CD4-positive, alpha-beta T cell (primary cell): ENCODE results near the gene SPDYE3. TPM values are rescaled to one million over a fixed set of nuclear protein-coding genes. Genes with fewer than 3 reads are reported as not detected.

Experiments
- ATAC-seq: fragments of 200-7000 bp; cut with Tn5 transposase; one replicate; pipeline ENCODE4 v1.10.0; 2022; ENCODE audit warnings: mild to moderate bottlenecking; ENCODE audit not compliant: poor library complexity
- CTCF ChIA-PET: fragments of 350-600 bp; sonication (Branson Sonifier 250); formaldehyde crosslinking; loops from one replicate; lab custom pipeline; 2021; ENCODE audit warnings: antibody characterized with exemption, inconsistent platforms; lab: Charles Lee
- POLR2A ChIA-PET: fragments of 350-600 bp; sonication (Branson Sonifier 250); formaldehyde crosslinking; loops from one replicate; lab custom pipeline; 2021; ENCODE audit warnings: antibody characterized with exemption, inconsistent platforms; lab: Charles Lee
- DNase-seq, 14 experiments: peaks; one replicate each; pipeline ENCODE4 v3.0.0-alpha.2; 2013 to 2020; ENCODE audit warnings: mixed read lengths in 2 of 14
- H3K27ac ChIP-seq, 2 donors: one replicate each; pipeline versions ENCODE4 v1.5.1 to v1.7.0; 2013; ENCODE audit warnings: low read length in 2 of 2, low read depth in 1 of 2, mild to moderate bottlenecking in 1 of 2
- H3K27me3 ChIP-seq, 2 experiments: 1 replicate in 1 of 2; 2 replicates in 1 of 2; pipeline versions ENCODE4 v1.6.1 to v1.7.0; 2013; ENCODE audit warnings: low read length in 2 of 2, control low read depth in 1 of 2, mild to moderate bottlenecking in 1 of 2, moderate library complexity in 1 of 2; ENCODE audit not compliant: insufficient read depth in 2 of 2, control insufficient read depth in 1 of 2
- H3K36me3 ChIP-seq: one replicate; pipeline ENCODE4 v1.6.1; 2013; ENCODE audit warnings: low read length, control low read depth; ENCODE audit not compliant: insufficient read depth
- H3K4me1 ChIP-seq: one replicate; pipeline ENCODE4 v1.6.1; 2013; ENCODE audit warnings: low read length, control low read depth; ENCODE audit not compliant: insufficient read depth
- H3K4me3 ChIP-seq: one replicate; pipeline ENCODE4 v1.5.1; 2013; ENCODE audit warnings: mild to moderate bottlenecking, low read length, moderate library complexity
- H3K9me3 ChIP-seq, 2 experiments: 1 replicate in 1 of 2; 2 replicates in 1 of 2; pipeline versions ENCODE4 v1.6.1 to v1.7.0; 2013; ENCODE audit warnings: low read length in 2 of 2, mild to moderate bottlenecking in 2 of 2, control low read depth in 1 of 2, moderate library complexity in 1 of 2; ENCODE audit not compliant: control insufficient read depth in 1 of 2, insufficient read depth in 1 of 2
- H3K27ac Mint-ChIP-seq: one replicate; pipeline ENCODE4 v1.8.0; 2020; ENCODE audit warnings: mixed read lengths
- H3K27me3 Mint-ChIP-seq: one replicate; pipeline ENCODE4 v1.8.0; 2021; ENCODE audit warnings: mixed read lengths
- H3K36me3 Mint-ChIP-seq: one replicate; pipeline ENCODE4 v1.8.0; 2021; ENCODE audit warnings: low read depth, mixed read lengths
- H3K4me1 Mint-ChIP-seq: one replicate; pipeline ENCODE4 v1.8.0; 2021; ENCODE audit warnings: low read depth, mixed read lengths
- H3K4me3 Mint-ChIP-seq: one replicate; pipeline ENCODE4 v1.8.0; 2020; ENCODE audit warnings: mild to moderate bottlenecking, mixed read lengths
- H3K9me3 Mint-ChIP-seq: one replicate; pipeline ENCODE4 v1.8.0; 2020; ENCODE audit warnings: mixed read lengths
- CTCF ChIP-seq: fragments of 200-600 bp; IDR thresholded peaks from one replicate; pipeline ENCODE4 v1.8.0; 2022; ENCODE audit warnings: antibody characterized with exemption, mild to moderate bottlenecking
- intact Hi-C, 2 experiments: fragments of 100-400 bp; cut with DNase I in 1 of 2; cut with micrococcal nuclease in 1 of 2; formaldehyde crosslinking; loops; one replicate each; pipeline versions ENCODE4 v1.15.1 to v1.9.0; 2023 to 2025; cut with DNase I, micrococcal nuclease
- total RNA-seq, 174 experiments: library from RNA in 2 of 174; stranded (reverse) in 2 of 174; gene quantifications; one replicate each; pipeline ENCODE4 v1.2.3 and lab custom pipeline; 2021 to 2026

The SPDYE3 gene
- total RNA-seq, 2 experiments from 2014 or later, result not detected

DNA sequence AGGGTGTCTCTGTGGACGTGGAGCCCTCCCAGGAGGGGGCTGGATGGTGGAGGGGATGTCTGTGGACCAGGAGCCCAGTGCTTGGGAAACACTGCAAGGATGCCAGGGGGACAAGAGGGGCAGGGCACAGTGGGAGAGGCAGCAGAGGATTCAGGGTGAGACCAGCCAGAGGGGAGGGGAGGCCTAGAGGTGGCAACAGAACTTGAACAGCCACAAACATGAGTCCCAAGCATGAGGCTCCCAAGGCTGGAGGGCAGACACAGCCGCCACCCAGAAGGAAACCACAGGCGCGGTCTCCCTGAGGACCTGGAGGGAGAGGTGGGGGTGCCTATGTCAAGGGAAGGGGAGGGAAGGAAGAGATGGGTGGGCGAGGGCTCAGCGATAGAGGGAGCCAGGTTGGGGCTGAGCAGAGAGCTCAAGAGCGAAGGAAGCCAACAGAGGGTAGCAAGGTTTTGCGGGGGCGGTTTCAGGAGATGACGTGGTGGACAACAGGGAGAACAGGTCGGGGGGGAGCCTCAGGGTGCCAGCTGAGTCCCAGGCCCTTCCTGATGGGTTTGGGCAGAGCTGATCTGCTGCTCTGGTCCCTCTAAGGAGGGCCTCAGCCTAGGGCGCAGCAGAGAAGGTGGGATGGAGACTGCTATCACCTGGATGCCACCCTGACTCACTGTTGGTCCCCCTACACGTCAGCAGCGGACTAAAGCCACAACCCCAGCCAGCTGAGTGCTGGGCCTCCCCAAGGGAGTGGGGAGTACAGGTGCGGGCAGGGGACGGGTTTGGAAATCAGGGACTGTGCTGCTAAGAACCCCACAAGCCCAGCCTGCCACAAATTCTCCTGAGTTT lies 59.1 kb downstream of the SPDYE3 start:
- peak; percentile 27 for ATAC-seq
- Histone ChIP-seq H3K9me3 (no peaks in the 10 kb centered on the region), H3K4me3 (no peak overlapping the region), H3K27me3 (no peaks in the 10 kb centered on the region), H3K27ac (no peak overlapping the region), H3K36me3 (peaks cover 8% of the 10 kb centered on the region), H3K4me1 (peaks cover 20% of the 10 kb centered on the region)
- H3K9me3 Mint-ChIP-seq, result no peaks in the 10 kb centered on the region
- TF ChIP-seq CTCF, result no peak
- H3K27ac Mint-ChIP-seq, result peak overlapping the region; percentile 66
- ChIA-PET CTCF (interaction anchor here (0.7 kb wide), 1 partner anchor 21 kb away, joined by 3 read pairs; no protein-coding TSS in a partner anchor), POLR2A (no interaction called here)
- H3K4me1 Mint-ChIP-seq, result peaks cover 17% of the 10 kb centered on the region
- H3K36me3 Mint-ChIP-seq, result peaks cover 44% of the 10 kb centered on the region
- no peaks in the 10 kb centered on the region for H3K27me3 Mint-ChIP-seq
- DNase-seq, result peak in 1 of 14 experiments; percentile 25
- intact Hi-C loops, result no loop called here
- H3K4me3 Mint-ChIP-seq, result no peak overlapping the region

- H3K27me3 ChIP-seq, result no peaks in the 10 kb centered on the region
- H3K4me3 Mint-ChIP-seq, result no peak overlapping the region
- no peaks in the 10 kb centered on the region for H3K27me3 Mint-ChIP-seq
- ChIA-PET CTCF (no interaction called here), POLR2A (no interaction called here)
- H3K36me3 ChIP-seq, result peaks cover 3% of the 10 kb centered on the region
- peaks cover 24% of the 10 kb centered on the region for H3K4me1 ChIP-seq
- peaks cover 38% of the 10 kb centered on the region for H3K36me3 Mint-ChIP-seq
- no peak overlapping the region for H3K4me3 ChIP-seq
- peak overlapping the region; percentile 66 for H3K27ac Mint-ChIP-seq
- ATAC-seq, result no peak
- no peaks in the 10 kb centered on the region for H3K9me3 Mint-ChIP-seq
- H3K4me1 Mint-ChIP-seq, result peaks cover 17% of the 10 kb centered on the region
- TF ChIP-seq CTCF, result no peak
- intact Hi-C loops, result no loop called here
- no peaks in the 10 kb centered on the region for H3K9me3 ChIP-seq
- H3K27ac ChIP-seq, result no peak overlapping the region
- peak in 1 of 14 experiments; percentile 17 for DNase-seq
These were observed 59.7 kb downstream of the SPDYE3 start for GRCh38 chr7:100367251-100367620.

DNA sequence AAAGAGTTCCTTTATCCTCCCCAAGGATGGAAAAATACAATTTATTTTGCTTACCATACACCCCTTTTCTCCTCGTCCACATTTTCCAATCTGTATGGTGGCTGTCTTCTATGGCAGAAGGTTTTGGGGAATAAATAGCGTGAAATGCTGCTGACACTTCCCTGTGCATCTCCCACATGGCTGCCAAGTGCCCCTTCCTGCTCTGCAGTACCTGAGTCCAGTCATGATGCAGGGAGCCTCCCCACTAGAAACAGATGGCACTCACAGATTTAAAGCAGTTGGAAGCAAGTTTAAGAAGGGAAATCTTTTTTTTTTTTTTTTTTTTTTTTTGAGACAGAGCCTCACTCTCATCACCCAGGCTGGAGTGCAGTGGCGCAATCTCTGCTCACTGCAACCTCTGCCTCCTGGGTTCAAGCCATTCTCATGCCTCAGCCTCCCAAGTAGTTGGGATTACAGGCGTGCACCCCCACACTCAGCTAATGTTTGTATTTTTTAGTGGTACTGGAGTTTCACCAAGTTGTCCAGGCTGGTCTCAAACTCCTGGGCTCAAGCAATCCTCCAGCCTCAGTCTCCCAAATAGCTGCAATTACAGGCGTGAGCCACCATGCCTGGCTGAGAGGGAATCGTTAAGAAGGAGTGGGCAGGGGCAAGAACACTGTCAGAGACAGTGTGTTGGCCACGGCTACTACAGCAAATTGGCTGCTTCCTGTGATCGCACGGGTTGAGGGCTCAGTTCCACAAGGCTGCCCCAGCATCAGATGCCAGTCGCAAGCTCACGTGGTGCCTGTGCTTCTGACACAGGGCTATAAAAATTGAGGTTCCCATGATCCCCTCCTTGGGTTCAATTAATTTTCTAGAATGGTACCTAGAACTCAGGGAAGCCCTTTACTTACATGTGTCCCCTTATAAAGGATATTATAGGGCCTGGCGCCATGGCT lies 60.4 kb downstream of the SPDYE3 start:
- Histone ChIP-seq H3K4me3 (no peak overlapping the region), H3K27ac (no peak overlapping the region), H3K9me3 (no peaks in the 10 kb centered on the region), H3K4me1 (peaks cover 31% of the 10 kb centered on the region), H3K27me3 (no peaks in the 10 kb centered on the region), H3K36me3 (no peaks in the 10 kb centered on the region)
- no peaks in the 10 kb centered on the region for H3K27me3 Mint-ChIP-seq
- DNase-seq (peak in 1 of 14 experiments; percentile 35), ATAC-seq (no peak)
- CTCF ChIA-PET, result no interaction called here
- no peak for TF ChIP-seq CTCF
- peaks cover 31% of the 10 kb centered on the region for H3K36me3 Mint-ChIP-seq
- POLR2A ChIA-PET, result no interaction called here
- no peak overlapping the region for H3K4me3 Mint-ChIP-seq
- H3K9me3 Mint-ChIP-seq, result no peaks in the 10 kb centered on the region
- intact Hi-C loops, result no loop called here
- H3K27ac Mint-ChIP-seq, result peak overlapping the region; percentile 66
- H3K4me1 Mint-ChIP-seq, result peaks cover 20% of the 10 kb centered on the region
